GM19324 (cell line): Measurements from ENCODE around the gene SH3RF3.
A peak's percentile ranks its signal among the peaks of the same experiment; 100 is the strongest.

ENCODE experiments used
- ATAC-seq: cut with Tn5 transposase; IDR thresholded peaks from one replicate; pipeline ENCODE4 v1.9.1; 2021; ENCODE audit warnings: mild to moderate bottlenecking, moderate library complexity; ENCODE audit not compliant: unreplicated experiment, low FRiP score

SH3RF3 gene

DNA sequence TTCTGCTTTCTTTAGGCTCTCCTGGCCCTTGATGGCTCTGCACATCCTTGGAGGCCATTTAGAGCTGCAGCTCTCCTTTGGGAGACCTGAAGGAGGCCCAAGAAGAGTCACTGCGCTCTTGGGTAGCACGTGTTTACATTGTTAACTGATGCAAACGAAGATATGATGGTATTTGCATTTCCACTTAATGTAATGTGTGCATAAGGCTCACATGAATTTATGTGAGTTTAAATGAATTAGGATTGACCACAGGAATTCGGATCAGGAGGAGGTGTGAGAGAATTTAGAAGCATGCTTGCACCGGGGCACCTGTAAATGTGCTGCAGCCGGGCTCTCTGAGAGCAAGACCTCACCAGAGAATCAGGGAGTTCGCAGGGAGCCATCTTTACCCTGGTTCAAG, 7.5 kb downstream of the SH3RF3 start:
- ATAC-seq = no peak

DNA sequence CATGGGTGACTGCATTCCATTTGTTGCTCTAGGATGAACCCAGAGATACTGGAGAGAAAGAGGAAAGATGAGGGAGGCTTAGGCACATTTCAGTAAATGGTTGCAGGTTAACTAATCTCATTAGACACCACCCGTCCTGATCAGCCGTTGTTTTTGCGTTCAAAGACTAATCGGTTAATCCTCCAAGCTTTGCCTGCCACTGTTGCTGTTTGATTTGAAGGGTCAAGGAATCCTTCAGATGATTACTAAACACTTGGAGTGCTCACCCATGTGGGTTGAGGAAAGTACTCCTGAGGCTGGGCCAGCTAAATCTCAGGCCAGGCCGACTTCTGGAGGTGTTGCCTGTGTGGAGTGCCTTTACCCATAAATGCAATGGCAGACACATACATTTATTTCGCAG, 8.6 kb downstream of the SH3RF3 start:
- ATAC-seq = no peak

DNA sequence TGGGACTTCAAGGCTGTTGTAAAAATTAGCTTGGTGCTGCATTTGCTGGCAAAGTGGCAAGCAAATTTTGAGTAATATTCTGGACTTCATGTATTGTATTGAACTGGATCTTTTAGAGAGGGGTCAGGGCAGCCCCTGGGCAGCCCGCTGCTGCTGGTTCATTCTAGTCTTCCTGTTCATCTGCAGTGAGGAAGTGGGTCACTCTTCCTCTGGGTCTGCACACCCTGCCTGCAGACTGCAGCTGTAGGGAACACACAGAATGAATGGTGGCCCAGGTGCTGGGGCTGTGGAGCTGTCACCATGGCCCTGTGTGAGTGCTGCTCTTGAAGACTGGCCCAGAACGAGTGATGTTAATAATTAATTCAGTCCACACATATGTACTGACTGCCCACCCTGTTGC, 9.4 kb downstream of the SH3RF3 start:
- no peak for ATAC-seq

DNA sequence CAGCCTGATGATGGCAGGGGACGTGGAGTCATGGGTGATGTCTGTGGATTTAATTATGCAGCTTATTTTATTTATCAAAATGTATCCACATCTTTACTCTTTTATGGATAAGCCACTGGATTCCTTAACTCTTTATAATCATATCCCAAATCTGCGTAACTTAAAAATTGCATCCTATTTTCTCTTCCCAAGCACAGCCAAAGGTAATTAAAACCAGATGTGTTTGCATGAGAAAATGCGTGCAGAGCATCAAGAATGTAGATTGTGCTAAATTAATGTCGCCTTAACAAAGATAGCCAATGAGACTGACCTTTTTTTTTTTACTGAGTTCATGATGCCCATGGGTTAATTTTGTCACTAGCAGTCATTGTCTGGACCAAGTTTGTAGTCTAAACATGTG, 10.0 kb downstream of the SH3RF3 start:
- no peak for ATAC-seq

DNA sequence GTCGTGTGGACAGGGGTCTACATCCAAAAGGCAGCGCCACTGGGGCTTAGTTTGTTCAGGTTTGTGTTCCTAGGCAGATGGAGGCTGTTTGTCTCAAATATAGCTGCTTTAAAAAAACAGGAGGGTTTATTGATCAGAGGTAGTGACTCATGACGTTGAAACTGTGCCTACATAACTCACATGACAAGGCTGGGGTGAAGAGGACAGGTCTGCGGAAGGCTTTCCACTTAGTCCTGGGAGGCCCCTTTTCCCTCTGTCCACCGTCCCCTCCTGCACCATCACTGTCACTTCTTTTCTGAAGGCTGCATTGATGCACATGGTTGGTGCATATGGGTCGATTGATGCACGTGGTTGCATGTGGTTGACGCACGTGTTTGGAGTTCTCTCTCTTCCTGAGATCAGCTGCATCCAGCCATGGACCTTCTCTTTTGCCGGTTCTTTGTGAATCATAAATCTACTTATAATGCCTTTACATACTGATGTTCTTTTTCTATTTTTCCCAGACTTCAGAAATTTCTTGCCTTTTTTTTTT, 10.9 kb downstream of the SH3RF3 start:
- no peak for ATAC-seq

DNA sequence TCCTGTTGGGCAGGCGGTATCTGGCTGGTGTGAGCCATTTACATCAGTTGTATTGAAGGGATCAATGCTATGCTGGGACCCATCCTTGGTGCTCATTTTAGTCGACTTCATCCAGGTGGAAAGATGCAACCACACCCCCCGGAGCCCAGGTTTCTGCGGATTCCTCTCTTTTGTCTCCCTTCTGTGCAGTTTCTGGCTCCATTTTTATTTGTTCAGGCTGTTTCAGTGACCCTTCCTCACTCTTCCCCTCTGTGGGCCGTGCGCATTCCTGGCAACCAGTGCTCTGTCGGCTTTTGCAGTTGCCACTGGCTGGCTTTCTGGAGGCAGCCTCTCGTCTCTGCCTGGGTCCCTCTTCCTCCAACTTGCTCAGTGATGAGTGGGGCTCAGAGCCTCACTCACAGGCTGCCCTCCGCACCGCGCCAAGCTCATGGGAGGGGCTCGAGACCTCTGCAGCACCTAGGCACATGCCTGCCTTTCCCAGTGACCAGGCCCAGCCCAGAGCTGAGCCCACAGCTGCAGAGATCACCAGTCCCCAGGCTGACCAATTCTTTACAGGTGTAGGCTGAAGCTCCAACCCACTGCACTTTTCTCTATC, 12.1 kb downstream of the SH3RF3 start:
- ATAC-seq = no peak

DNA sequence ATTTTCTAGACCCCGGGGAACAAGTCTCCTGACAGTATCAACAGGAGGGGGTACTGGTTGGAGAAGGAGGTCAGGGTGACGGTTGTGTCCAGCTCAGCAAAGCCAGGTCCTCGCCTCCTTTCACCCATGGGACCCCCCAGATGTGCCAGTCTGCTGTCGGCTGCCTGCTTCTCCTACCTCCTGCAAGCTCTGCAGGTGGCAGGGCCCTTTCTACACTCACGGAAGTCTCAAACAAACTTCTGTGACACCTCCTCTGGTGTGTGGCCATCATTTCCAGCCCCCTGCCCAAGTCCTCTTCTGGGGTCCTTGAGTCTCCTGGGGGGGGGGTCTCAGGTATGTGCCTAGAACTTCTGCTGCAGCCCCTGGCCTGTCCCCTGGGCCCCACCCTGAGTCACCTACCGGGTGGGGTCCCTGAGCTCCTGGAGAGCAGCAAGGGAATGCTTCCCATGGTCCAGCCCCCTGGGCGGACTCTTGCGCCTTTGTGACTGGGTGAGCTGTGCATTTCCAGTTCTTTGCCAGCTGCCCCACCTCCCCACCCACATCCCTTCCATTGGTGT, 12.8 kb downstream of the SH3RF3 start:
- ATAC-seq = no peak

DNA sequence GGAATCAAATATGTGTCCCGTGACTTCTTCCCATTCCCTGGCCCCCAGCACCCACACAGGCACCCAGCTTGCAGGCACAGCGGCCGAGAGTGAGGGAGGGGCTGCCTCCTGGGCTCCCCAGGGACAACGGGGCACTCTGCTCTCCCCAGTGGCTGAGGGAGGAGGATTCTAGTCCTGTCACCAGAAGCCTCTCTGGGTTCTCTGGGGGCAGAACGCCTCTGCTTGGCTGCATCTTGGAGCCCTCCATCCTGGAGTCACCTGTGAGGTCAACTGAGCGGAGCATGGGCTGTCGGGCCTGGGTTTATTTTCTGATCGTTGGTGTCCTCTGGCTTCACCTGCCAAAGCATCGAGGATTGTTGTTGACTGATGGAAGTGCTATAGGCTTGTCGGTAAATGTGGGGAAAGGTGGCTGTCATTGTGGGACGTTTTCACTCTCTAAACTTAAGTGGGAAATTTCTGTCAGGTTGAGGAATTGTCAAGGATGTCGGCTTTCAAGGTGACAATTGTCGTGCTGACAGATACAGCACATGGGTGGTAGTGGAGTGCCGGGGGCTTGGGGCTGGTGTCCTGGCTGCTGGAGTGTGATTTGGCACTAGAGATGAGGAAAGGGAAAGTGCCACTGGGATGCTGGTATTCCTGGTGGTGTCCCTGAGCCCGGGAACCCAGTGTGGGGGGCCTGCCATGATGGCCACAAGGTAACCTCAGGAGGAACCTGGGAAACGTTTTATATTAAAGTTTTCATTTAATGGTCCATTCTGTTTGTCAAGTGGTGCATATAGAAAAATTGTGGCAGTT, 13.6 kb downstream of the SH3RF3 start:
- ATAC-seq = no peak

DNA sequence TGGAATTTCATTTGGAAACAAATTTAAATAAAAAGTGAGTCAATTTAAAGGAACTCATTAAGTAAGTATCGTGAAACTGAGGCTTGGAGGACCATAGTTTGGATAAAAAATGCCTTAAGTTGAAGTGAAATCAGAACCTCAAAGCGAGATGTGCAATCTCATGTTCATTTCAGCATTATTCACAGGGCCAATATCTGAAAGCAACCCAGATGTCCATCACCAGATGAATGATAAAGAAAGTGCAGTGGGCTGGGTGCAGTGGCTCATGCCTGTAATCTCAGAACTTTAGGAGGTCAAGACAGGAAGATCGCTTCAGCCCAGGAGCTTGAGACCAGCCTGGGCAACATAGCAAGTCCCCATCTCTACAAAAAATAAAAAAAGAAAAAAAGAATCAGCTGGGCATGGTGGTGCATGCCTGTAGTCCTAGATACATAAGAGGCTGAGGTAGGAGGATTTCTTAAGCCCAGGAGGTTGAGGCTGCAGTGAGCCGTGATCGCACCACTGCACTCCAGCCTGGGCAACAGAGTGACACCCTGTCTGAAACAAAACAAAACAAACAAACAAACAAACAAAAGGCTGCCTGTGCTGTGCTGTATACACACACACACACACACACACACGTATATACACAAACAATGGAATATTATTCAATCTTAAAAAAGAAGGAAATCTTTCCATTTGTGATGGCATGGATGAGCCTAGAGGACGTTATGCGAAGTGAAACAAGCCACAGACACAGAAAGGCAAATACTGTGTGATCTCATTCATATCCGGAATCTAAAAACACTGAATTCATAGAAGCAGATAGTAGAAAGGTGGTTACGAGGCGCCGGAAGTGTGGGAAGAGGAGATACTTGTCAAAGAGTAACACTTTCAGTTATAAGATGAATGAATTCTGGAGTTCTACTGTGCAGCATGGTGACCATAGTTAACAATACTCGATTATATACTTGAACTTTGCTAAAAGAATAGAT, 14.5 kb downstream of the SH3RF3 start:
- peak; percentile 69 for ATAC-seq

DNA sequence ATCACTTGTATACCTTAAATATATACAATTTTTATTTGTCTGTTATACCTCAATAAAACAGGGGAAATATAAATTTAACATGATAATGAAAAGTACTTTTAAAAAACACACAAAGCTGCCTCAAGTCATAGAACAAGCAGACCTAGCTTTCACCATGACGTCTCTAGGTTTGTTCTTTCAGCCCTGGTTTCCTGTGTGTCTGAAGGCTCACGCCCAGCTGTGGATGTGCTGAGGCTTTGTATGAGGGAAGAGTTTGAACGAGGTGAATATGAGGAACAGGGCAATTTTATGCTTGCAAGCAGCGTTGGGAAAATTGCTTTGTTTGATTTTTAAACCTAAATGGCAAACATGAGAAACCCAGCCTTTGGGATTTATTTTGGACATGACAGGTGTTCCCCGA, 15.3 kb downstream of the SH3RF3 start:
- ATAC-seq = peak; percentile 24

DNA sequence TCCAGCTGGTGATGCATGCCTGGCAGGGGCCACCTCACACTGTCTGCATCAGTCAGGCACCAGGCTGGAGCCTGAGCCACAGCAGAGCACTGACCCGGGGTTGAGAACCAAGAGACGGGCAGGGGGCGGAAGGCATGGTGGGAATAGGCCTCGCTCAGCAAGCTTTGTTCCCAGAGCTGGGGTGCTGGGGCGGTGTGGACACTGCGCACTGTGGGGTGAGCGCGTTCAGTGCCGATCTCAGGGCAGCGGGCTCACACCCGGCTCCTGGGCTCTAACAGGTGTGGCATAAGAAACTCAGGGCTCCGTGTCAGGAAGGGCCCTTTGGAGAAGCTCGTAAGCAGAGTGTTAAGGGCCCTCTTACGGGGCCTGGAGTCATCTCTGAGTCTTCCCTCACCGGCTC, 15.7 kb downstream of the SH3RF3 start:
- no peak for ATAC-seq

DNA sequence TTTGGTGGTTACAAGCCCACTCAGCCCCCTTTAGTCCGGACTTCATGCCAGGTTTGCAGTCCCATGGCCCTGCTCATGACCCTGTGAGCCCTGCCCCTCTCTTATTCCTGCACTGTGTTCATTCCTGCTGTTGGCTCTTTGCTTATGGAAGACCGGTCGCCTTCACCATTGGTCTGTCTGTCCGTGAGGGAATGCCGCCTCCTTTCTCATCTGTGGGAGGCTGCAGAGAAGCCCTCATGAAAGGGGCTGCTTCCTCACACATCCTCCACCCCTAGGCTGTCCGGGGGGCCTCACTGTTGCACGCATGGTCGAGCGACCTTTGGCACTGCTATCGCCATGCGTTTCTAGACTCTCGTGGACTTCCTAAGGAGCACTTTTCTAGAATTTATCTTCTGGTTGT, 16.3 kb downstream of the SH3RF3 start:
- no peak for ATAC-seq

DNA sequence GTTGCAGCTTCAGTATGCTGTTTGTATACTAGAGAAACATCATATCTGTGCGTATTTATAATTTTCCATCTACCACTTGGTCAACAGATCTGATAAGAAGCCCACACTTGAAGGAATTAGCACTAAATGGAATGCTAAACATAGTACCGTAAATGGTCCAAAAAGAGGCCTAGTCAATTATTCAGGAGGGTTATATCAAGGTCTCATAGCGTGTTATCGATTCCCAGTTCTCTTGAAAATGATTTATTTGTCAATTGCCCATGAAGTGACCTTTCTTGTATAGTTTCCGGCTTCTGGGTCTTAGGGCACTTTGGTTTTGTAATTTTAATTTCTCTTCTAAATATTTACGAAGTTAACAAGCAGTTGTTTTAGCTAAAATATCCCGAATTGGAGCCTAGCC, 18.4 kb downstream of the SH3RF3 start:
- ATAC-seq = no peak

DNA sequence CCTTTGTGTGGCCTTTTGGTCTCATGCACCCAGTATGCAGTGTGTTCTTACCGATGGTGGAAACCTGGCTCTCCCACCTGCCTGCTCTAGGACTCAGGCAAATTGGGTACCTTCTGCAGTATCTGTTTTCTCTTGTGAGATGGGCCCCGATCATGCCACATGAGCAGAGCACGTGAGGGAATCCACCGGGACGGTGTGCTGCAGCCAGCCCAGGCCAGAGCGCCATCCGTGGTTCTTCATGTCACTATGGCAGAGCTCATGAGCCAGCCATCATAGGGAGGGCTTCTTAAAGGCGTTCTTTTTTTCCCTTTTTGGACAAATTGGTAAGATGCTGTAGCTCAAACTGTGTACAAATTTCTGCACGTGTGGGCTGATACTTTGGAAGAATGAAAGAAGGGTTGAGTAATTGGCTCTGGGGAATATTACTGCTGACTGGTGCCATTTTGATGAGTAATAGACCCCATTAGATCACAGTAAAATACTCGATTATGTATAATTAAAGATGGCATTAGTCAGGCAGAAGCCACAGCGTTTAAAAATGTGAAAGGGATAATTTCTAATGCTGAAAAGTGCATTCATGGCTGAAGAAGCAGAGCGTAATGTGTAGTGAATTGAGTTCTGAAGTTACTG, 19.2 kb downstream of the SH3RF3 start:
- no peak for ATAC-seq

DNA sequence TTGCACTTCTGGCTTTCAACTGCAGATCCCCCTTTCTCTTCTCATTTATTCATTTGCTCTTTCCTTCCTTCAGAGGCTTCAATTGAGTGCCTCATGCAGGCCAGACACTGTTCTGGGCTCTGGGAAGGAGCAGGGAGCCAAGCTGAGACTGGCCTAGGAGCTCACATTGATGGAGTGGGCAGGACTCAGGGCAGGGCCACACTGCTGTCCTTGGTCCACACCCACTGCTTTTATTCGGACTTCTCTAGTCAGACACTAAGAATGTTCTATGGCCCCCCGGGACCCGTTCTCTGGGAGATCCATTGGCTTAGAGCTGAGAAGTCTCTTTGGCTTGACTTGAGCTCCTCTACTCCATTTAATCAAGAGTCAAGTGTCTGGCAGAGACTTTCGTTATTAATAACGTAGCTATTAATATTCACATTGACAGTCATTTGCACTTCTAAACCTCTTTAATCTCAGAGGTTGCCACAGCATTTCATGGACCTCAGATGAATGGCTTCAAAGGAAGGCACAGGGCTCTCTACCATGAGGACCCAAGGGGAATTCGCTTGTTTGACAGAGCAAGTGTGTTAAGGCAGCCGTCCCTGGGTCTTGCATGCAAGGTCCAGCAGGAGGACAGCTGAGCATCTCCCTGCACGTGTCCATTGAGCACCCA, 20.1 kb downstream of the SH3RF3 start:
- no peak for ATAC-seq

DNA sequence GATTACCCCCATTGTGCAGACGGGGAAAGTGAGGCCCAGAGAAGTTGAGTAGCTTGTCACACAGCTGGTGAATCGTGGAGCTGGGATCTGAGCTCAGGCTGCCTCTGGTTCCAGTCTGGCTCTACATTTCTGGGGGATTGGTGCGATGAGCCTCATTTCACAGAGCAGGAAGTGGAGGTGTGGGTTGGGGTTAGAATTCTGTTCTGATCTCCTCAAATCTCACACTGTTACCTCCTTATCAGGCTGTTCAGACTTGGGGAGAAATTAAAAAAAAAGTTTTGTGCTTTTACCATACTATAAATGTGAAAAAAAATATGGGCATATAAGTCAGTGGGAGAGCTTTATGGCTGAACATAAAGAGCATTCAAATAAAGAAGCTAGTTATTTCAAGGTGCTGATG, 21.6 kb downstream of the SH3RF3 start:
- ATAC-seq = no peak

DNA sequence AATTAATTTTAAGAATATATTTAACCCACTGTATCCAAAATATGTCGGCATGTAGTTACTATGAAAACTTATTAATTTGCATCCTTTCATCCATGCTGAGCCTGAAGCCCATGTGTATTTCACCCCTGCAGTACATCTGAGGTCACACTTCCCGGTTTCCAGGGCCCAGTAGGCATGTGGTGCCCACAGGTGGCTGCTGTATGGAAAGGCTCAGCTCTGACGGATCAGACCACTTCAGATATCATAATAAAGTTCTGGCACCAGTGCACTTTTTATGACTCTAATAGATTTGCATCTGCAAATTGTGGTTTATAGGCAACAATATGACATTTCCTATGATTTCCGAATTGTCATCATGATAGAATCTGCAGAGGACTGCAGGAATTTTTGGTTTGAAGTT, 22.5 kb downstream of the SH3RF3 start:
- ATAC-seq = no peak

DNA sequence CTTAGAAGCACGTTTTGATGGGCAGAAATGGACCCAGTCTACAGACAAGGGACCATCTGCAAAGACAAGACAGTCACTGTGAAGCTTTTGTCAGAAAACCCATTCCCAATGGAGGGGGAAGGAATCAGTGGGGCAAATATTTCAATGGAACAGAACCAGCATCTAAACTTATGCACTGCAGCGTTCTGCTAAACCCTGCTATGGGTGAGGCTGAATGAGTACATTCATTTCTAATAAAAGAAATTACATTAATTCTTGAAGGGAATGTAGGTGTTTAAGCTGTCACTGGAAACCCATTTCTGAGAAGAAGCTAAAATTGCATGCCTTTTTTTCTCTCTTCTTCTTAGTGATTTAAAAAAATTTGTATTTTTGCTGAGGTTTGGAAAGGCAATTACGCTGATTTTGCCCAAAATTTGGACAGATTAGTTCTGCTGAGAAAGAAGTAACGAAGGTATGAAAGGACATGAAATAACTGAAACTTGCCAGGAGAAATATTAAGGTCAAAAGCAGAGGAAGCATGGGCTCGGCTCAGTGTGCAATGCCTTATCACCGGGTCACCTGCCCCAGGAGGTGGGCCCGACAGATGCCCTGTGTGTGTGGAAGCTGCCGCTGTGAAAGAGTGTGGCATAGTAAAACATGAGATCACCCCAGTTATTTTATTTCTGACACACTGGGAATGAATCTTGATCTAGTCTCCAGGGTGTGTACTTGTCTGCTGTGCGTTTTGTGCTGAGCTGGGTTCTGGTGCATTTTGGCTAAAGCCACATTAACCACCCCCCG, 24.2 kb downstream of the SH3RF3 start:
- no peak for ATAC-seq

DNA sequence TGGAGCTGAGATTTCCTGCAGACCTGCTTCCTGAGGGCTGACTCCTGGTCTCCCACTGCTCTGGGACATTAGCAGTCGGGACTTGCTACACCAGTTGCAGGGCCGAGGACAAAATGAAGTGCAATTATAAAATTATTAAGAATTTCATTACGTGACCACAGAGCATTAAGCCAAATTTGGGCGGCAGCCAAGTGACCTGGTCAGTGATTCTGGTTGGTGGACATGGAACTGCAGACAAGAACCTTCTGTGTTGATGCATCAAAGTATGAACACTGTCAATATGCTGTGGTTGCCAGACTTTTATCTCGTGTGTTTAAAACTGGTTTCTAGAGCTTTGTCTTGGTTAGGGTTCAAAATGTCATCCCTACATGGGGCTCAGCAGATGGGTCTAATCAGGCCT, 24.8 kb downstream of the SH3RF3 start:
- no peak for ATAC-seq
